A549 (cell line): ENCODE results near the gene ADAM29.

Experiments
- CBX8 ChIP-seq: fragments of 200-600 bp; sonication (generic); IDR thresholded peaks from 2 replicates; pipeline ENCODE4 v1.6.1; 2016
- POLR2A ChIP-seq: IDR thresholded peaks from 2 replicates; pipeline ENCODE4 v1.6.1; 2012; ENCODE audit warnings: mild to moderate bottlenecking, low read length

DNA sequence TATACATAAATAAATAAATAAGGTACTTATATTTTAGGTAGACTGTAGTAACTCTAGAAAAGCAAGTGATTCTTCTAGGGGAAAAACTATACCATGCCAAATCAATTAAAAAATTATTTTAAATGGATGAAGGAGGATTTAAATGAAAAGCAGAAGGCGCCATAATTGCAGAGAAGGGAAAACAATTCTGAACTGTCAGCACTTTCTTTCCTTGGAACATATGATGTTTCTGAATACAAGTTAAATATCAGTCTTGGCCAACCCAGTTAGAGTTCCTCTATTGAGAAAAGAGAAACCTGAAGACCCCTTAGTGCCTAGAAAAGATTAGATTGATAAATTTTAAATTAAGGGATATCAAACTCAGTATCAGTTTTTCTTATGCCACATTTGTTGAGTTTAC lies 75.8 kb downstream of the ADAM29 start:
- TF ChIP-seq POLR2A (no peak), CBX8 (no peak)
